ENCODE data around the gene RNF20.
"Not testable (repeated sequence)": the region's sequence is repeated elsewhere in the genome, so short reads cannot be mapped to it uniquely, and the experiment has no call there.

The RNF20 gene

GRCh38 chr9:101530076-101530711, 3.5 kb upstream of the RNF20 start:
- DNase-seq (ENCODE audit: insufficient read length, low spot score) (peak; percentile 43), FAIRE-seq (peak; percentile 86)

DNA sequence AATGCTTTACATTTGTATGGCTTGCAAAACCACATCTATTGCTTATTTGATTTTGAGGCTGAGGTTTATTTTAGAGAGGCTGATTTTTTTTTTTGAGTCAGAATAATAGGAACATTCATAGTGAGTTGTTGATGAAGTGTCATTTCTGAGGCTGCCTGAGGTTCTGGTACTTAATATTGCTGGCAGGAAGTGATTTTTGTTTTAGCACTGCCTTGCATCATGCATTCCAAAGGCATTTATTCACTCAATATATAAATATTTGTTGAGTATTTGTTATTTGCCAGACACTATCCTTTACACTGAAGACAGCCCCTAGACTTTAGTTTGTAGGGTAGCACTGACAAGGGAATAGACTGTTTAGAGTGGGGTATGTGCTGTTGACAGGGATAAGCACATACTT, 2.7 kb downstream of the RNF20 start:
- no peak for DNase-seq (ENCODE audit: insufficient read length, low spot score)

DNA sequence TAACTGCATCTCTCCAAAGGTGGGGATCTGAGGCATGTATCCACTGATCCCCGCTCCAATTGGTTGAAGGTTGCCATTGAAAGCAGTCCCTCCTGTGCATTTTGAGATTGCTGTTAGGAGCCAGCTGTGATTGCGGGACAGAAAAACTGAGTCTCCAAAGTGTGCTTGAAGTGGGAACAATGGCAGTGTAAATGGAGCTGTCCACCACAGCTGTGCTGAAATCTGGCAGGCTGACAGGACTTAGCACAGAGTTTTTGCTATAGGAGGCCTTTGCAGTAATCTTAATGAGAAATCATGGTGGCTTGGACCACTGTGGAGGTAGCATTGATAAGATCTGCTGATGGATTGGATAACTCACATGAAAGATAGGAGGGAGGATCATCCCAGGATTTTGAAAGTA, 3.3 kb downstream of the RNF20 start:
- FAIRE-seq (no peak), DNase-seq (ENCODE audit: insufficient read length, low spot score) (no peak)

More for the DNA sequence above, 2.7 kb downstream of the RNF20 start:
- FAIRE-seq, result no peak

- no peak for DNase-seq (ENCODE audit: insufficient read length, low spot score)
- no peak for FAIRE-seq
Observed at GRCh38 chr9:101540069-101540468, 6.4 kb downstream of the RNF20 start.

GRCh38 chr9:101543098-101543735, 9.6 kb downstream of the RNF20 start:
- DNase-seq (ENCODE audit: insufficient read length, low spot score) (no peak), FAIRE-seq (no peak)

DNA sequence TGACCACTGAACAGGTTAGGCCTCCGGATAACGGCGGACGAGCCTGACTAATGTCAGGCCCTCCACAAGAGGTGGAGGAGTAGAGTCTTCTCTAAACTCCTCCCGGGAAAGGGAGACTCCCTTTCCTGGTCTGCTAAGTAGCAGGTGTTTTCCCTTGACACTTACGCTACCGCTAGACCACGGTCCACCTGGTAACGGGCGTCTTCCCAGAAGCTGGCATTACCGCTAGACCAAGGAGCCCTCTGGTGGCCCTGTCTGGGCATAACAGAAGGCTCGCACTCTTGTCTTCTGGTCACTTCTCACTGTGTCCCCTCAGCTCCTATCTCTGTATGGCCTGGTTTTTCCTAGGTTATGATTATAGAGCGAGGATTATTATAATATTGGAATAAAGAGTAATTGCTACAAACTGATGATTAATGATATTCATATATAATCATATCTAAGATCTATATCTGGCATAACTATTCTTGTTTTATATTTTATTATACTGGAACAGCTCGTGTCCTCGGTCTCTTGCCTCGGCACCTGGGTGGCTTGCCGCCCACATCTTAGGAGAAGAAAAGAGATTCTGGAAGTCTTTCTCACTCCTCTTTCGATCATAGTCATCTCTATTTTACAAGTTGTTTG, 15.9 kb downstream of the RNF20 start:
- not testable (repeated sequence) for FAIRE-seq; DNase-seq (ENCODE audit: insufficient read length, low spot score)

DNA sequence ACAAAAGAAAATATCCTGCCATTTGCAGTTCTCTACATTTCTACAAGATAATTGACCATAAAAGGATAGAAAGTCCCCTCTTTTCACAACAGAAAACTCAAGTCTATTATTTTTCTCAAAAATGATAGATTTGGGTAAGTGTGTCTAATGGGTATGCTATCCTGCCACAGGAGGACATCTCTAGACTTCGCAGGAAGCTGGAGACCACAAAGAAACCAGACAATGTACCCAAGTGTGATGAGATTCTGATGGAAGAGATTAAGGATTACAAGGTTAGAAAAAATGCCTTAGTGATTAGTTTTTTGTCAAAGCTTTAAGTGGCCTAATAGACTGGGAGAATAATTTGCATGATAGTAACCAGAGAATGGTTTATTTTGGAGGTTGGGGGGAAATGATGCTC, 28.1 kb downstream of the RNF20 start:
- FAIRE-seq, result no peak
- no peak for DNase-seq (ENCODE audit: insufficient read length, low spot score)

DNA sequence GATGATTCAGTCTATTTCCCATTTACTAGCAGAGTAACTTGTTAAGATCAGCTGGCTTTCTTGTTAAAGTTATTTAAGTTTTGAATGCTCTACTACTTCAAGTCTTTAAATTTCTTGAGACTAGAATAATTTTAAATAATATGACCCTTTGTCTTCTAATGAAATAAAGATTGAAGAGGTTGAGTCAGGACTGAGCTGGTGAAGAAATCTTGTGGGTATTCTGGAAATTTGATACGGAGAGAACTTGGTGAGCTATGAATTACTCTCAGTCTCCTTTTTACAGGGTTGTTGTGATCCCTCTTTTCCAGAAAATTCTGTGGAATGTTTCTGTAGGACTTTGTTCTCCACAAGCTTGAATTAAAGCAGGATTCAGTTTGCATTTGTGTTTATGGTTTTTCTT, 29.3 kb downstream of the RNF20 start:
- DNase-seq (ENCODE audit: insufficient read length, low spot score) (no peak), FAIRE-seq (no peak)

DNA sequence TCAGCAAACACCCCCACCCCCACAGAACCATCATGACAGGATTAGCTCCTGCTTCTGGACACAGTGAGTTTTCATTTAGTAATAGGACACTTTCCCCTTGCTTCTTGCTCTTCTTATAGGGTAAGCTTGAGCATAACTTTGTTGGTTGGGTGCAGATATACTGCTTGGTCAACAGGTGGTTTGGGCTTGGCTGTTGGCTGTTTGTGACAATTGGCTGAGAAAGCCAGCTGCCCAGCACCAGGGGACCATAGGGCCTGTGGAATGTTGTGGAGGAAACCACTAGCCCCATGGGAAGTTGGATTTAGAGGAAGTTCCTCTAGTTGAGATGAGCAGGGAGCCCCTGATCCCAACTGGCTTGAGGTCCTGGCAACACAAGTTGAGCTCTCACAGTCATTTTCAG, 30.6 kb downstream of the RNF20 start:
- DNase-seq (ENCODE audit: insufficient read length, low spot score), result no peak
- no peak for FAIRE-seq

DNA sequence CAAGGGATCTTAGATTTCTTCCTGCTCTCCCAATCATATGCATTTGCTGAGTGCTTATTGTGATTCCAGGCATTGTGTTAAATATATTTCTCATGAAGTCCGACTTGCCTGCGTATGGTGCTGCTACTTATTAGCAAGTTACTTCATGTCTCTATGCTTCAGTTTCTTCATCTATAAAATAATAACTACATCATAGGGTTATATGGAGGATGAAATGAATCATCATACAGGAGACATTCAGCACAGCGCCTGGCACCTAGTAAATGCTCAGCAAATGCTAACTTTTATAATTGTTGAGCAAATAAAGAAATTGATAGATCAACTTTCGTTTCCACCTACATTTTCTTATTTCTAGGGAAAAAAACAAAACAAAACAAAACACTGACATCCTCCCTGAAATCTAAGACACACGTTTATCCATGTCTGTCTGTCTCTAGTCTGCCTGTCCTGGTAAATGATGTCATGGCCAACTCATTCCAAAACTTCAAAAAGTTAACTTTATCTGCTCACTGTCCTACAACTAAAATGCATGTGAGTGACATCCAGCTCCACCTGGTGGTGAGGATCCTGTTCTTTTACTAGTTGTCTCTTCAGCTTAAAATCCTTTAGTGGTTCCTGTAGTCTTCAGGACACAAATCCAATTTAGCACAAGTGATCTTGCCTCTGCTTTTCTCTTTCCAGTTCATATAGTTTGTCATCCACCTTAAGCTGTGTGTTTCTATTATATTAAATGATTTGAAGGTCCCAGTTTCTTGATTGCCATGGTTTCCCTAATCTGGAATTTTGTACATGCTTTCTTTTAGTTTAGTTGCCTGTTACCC, 33.5 kb downstream of the RNF20 start:
- DNase-seq (ENCODE audit: insufficient read length, low spot score), result no peak
- peak; percentile 82 for FAIRE-seq

GRCh38 chr9:101567725-101568350, 34.2 kb downstream of the RNF20 start:
- DNase-seq (ENCODE audit: insufficient read length, low spot score), result no peak
- no peak for FAIRE-seq

DNA sequence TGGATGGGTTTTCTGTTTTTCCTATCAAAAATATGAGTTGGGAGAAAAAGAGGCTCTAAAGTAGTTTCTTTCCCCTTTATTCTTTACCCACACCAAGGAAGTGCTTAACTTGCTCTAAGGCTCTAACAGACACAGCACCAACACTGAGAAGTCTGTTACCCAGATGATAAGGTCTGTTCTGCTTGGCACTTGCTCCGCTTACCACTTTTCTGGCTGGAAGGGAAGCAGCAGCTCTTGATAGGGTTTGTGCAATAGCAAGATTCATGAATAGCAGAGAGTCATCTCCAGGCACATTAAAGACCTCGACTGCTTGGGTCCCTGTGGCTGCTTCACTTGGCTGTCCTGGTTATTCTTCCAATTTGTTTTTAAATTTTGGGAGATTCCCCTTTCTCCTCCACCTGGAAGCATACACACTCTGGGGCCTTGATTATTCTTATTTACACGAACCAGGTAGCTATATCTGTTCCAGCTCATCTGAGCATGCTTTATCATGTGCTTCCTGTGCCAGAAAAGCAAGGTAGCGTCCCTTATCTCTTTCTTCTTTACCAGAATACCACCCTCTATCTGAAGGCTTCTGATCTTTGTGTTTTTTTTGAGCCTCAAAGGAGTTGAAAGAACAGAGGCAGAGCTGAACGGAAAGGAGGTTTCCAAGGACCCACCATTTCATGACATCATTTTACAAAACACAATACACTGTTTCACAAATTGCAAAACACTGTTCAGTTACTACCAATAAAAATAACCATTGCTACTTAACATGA, 36.3 kb downstream of the RNF20 start:
- no peak for DNase-seq (ENCODE audit: insufficient read length, low spot score)

GRCh38 chr9:101571114-101571513, 37.5 kb downstream of the RNF20 start:
- DNase-seq (ENCODE audit: insufficient read length, low spot score), result no peak
- FAIRE-seq, result no peak

More for the DNA sequence above, 36.3 kb downstream of the RNF20 start:
- no peak for FAIRE-seq

GRCh38 chr9:101572316-101572715, 38.7 kb downstream of the RNF20 start:
- DNase-seq (ENCODE audit: insufficient read length, low spot score), result no peak
- FAIRE-seq, result no peak

DNA sequence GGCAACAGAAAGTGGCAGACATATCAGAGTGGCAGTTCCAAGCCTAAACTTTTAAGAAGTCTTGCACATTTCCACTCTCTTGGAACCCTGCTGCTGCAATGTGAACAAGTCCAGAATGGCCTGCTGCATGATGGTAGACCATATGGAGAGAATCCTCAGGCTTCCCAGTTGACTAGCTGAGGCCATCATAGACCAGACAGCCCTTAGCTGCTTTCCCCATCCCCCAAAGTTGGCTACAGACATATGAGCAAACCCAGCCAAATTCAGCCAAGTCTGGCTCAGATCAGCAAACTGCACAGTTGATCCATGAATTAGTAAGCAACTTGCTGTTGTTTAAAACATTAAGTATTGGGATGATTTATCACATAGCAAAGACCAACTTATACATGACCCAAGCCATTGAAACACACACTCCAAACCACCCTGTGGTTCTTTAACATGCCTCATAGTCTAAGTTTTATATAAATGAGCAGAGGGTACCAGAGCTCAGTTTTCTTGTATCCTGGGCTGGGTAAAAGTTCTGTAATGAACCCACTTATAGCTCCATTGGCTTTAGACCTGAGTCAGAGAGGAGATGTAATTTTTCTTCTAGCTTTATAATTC, 41.2 kb downstream of the RNF20 start:
- FAIRE-seq, result no peak
- DNase-seq (ENCODE audit: insufficient read length, low spot score), result no peak

DNA sequence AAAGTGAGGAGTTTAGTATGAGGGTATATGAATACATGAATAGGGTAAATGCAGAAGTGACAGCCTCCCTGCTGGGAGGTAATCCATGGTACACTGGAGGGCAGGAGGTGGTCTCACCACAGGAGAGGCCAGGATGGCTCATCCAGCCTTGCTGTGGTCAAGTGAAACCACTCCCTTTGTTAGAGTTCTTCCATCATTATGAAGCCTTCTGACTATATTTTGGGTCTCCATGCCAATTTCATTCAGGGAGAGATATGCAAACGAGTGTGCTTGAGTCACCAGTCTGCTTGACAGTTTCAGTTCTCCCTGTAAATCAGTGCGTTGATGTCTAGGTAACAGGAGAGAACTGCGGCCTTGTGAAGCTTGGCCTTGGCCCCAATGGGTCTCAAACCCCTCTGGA, 44.7 kb downstream of the RNF20 start:
- DNase-seq (ENCODE audit: insufficient read length, low spot score) (no peak), FAIRE-seq (no peak)

- DNase-seq (ENCODE audit: insufficient read length, low spot score), result no peak
- FAIRE-seq, result no peak
Observed at GRCh38 chr9:101579711-101580545, 46.3 kb downstream of the RNF20 start.

GRCh38 chr9:101582553-101582952, 48.9 kb downstream of the RNF20 start:
- DNase-seq (ENCODE audit: insufficient read length, low spot score) (no peak), FAIRE-seq (no peak)

DNA sequence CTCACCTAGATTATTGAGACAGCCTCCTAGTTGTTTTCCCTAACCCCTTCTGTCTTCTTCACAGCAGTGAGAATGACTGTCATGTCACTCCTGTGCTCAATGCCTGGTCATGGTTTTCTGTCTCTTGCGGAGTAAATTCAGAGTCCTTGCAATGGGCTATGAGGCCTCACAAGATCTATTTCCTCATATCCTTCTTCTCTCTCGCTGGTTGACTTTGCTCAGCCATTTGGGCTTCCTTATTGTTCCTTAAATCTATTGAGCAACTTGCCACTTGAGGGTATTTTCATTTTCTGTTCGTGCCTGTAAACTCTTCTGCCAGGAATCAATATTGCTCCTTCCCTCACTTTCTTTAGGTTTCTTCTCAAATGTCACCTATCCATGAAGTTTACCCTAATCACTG, 52.1 kb downstream of the RNF20 start:
- DNase-seq (ENCODE audit: insufficient read length, low spot score) (no peak), FAIRE-seq (no peak)

Data from GM19239 (cell line).